ENCODE results near the gene RASSF3. TPM values are rescaled to one million over a fixed set of nuclear protein-coding genes. Genes with fewer than 3 reads are reported as not detected.
A peak's percentile ranks its signal among the peaks of the same experiment; 100 is the strongest.

RASSF3 gene, protein sequence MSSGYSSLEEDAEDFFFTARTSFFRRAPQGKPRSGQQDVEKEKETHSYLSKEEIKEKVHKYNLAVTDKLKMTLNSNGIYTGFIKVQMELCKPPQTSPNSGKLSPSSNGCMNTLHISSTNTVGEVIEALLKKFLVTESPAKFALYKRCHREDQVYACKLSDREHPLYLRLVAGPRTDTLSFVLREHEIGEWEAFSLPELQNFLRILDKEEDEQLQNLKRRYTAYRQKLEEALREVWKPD
- 10 to 100 TPM in 3 of 6 experiments, 1 to 10 TPM in 3; 5.8 to 27.3 (median 10.6) TPM for total RNA-seq
- long read RNA-seq, result 0 reads

DNA sequence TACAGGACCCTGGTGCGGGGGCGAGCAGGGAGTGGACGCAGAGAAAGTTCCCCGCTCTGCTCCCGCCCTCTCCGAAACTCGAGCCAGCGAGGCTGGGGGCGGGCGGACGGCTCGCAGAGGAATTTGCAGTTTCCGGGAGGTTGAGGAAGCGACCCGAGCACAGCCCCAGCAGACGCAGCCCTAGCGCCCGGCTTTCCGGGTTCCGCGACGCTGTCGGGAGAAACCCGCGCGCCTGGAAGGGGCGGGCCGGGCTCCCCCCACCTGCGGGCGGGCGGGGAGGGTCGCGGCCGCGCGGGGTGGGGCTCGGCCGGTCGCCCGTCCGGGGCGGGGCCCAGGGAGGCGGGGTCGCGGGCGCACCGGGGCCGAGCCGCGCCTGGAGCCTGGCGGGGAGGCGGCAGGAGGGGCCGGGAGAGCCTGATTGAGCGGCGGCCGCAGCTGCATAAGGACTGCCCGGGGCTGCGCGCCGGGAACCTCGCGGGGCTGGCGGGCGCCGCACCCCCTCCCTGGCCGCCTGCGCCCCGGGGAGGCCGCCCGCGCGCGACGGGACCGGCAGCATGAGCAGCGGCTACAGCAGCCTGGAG is at the start of gene RASSF3:
Gene RASSF3, plus strand, starts transcription at position 417 of the 581 bp plus-strand sequence. Its CDS starts 138 bp downstream, at position 555.
- H3K4me3 ChIP-seq, result peak within 1 kb of the TSS; percentile 75 to 78 (median 76)
- ATAC-seq, result peak; percentile 75 to 88 (median 81)
- intact Hi-C loops (cut with DNase I), result no loop called here
- peak within 1 kb of the TSS; percentile 70 to 87 (median 77) for H3K27ac ChIP-seq
- TF ChIP-seq, protein P1, sequence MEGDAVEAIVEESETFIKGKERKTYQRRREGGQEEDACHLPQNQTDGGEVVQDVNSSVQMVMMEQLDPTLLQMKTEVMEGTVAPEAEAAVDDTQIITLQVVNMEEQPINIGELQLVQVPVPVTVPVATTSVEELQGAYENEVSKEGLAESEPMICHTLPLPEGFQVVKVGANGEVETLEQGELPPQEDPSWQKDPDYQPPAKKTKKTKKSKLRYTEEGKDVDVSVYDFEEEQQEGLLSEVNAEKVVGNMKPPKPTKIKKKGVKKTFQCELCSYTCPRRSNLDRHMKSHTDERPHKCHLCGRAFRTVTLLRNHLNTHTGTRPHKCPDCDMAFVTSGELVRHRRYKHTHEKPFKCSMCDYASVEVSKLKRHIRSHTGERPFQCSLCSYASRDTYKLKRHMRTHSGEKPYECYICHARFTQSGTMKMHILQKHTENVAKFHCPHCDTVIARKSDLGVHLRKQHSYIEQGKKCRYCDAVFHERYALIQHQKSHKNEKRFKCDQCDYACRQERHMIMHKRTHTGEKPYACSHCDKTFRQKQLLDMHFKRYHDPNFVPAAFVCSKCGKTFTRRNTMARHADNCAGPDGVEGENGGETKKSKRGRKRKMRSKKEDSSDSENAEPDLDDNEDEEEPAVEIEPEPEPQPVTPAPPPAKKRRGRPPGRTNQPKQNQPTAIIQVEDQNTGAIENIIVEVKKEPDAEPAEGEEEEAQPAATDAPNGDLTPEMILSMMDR (IDR thresholded peaks at IDR 0.05), result no peak
- peak; percentile 77 for TF ChIP-seq POLR2A (IDR thresholded peaks at IDR 0.05)
- peaks cover 0 to 8% (median 0%) of the 10 kb centered on the region in 4 donors for H3K4me1 ChIP-seq
- DNase-seq, result peak; percentile 78 to 85 (median 85)
- 3% methylated on average over 6 of the region's 76 CpGs for WGBS (ENCODE audit: insufficient coverage, low coverage, low lambda C conversion rate, missing lambda C conversion rate)
- no peaks in the 10 kb centered on the region for H3K9me3 ChIP-seq
- H3K36me3 ChIP-seq, result no peaks in the 10 kb centered on the region
- no peaks in the 10 kb centered on the region for H3K27me3 ChIP-seq

DNA sequence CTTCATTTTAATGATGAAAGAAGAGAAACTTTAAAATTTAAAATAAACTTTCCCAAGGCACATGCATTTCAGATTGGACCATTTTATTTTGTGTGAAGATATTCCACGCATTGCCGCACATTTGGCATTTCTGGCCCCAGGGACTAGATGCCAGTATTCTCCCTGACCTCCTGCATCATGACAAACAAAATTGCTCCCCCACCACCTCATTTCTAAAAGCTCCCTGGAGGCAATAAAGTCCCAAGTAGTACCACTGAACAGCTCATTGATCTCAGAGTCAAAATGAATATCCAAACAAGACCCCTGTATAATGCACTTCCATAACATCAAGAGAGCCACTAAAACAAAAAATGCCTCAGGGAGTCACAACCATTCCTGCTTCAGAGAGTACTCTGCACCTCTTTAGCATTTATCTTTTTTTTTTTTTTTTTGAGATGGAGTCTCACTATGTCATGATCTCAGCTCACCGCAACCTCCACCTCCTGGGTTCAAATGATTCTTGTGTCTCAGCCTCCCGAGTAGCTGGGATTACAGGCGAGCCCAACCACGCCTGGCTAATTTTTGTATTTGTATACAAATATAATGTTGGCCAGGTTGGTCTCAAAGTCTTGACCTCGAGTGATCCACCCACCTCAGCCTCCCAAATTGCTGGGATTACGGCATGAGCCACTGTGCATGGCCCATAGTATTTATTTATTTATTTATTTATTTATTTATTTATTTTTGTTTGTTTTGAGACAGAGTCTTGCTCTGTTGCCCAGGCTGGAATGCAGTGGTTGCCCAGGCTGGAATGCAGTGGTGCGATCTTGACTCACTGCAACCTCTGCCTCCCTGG is 48.8 kb upstream of the RASSF3 start:
- H3K4me3 ChIP-seq, result no peak overlapping the region
- no peak for ATAC-seq

DNA sequence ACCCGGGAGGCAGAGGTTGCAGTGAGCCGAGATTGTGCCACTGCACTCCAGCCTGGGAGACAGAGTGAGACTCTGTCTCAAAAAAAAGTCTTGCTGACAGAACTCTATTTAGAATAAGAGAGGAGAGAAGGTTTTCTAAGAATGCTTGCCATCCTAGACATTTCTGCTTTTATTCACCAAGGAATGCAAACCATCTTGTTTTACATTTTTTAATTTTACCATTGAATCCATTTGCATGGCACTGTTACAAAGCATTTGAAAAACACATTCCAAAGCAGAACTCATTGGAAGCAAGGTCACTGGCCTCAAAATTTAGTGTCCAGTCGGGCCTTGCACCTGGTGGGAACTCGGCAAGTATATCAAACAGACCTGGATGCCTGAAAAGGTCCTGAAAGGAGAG is 44.2 kb upstream of the RASSF3 start:
- no peaks in the 10 kb centered on the region for H3K9me3 ChIP-seq
- no peaks in the 10 kb centered on the region for H3K36me3 ChIP-seq
- H3K27ac ChIP-seq, result no peak overlapping the region
- no peaks in the 10 kb centered on the region for H3K4me1 ChIP-seq
- no peak for DNase-seq
- H3K4me3 ChIP-seq, result no peak overlapping the region
- no peaks in the 10 kb centered on the region for H3K27me3 ChIP-seq
- no peak for TF ChIP-seq POLR2A (IDR thresholded peaks at IDR 0.05)
- TF ChIP-seq, protein P1 (IDR thresholded peaks at IDR 0.05), result no peak
- intact Hi-C loops (cut with DNase I), result no loop called here
- 36% methylated on average over 2 of the region's 4 CpGs for WGBS (ENCODE audit: insufficient coverage, low coverage, low lambda C conversion rate, missing lambda C conversion rate)
- ATAC-seq, result no peak

More for the DNA sequence above, 48.8 kb upstream of the RASSF3 start:
- TF ChIP-seq, protein P1 (IDR thresholded peaks at IDR 0.05), result no peak
- TF ChIP-seq POLR2A (IDR thresholded peaks at IDR 0.05), result no peak
- Histone ChIP-seq H3K9me3 (no peaks in the 10 kb centered on the region), H3K27me3 (no peaks in the 10 kb centered on the region), H3K36me3 (no peaks in the 10 kb centered on the region), H3K4me1 (no peaks in the 10 kb centered on the region), H3K27ac (no peak overlapping the region)
- intact Hi-C loops (cut with DNase I), result no loop called here
- 91% methylated on average over 9 of the region's 9 CpGs for WGBS (ENCODE audit: insufficient coverage, low coverage, low lambda C conversion rate, missing lambda C conversion rate)
- DNase-seq, result no peak

DNA sequence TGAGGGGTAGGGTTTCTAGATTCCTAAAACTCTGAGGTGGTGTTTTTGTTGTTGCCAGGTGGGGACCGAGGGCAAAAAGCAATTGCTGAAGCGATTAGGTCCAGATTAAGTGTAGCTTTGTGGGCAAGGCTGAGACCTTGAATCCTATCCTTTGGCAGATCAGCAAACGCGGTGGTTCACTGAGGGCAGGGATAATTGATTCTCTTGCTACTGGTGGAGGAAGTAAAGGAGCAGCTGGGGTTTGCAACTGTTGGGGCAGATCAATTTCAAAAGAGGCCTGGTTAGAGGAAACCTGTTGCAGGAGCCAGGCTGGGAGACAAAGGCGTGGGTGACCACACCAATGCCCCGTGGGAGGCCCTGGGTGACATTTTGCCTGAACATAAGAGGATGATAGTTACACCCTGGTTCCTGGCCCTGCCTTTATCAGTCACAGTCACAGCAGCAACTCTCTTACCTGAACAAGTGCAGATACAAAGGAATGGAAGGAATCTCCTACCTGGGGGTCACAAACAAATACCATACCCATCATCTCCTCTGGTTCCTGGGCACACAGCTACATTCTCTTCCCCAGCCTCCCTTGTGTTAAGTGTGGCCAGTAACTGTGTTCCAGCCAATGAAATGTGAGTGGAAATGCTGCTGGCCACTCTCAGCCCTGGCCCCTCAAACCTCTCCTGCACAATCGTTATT is 43.3 kb upstream of the RASSF3 start:
- H3K4me3 ChIP-seq, result no peak overlapping the region
- intact Hi-C loops (cut with DNase I), result no loop called here
- H3K27ac ChIP-seq, result no peak overlapping the region
- no peak for DNase-seq
- H3K4me1 ChIP-seq, result no peaks in the 10 kb centered on the region
- no peaks in the 10 kb centered on the region for H3K36me3 ChIP-seq
- no peak for ATAC-seq
- no peaks in the 10 kb centered on the region for H3K27me3 ChIP-seq
- 50% methylated on average over 5 of the region's 7 CpGs for WGBS (ENCODE audit: insufficient coverage, low coverage, low lambda C conversion rate, missing lambda C conversion rate)
- H3K9me3 ChIP-seq, result no peaks in the 10 kb centered on the region
- no peak for TF ChIP-seq POLR2A (IDR thresholded peaks at IDR 0.05)
- TF ChIP-seq, protein P1 (IDR thresholded peaks at IDR 0.05), result no peak
